ENCODE data around the gene PRXL2B.

DNA sequence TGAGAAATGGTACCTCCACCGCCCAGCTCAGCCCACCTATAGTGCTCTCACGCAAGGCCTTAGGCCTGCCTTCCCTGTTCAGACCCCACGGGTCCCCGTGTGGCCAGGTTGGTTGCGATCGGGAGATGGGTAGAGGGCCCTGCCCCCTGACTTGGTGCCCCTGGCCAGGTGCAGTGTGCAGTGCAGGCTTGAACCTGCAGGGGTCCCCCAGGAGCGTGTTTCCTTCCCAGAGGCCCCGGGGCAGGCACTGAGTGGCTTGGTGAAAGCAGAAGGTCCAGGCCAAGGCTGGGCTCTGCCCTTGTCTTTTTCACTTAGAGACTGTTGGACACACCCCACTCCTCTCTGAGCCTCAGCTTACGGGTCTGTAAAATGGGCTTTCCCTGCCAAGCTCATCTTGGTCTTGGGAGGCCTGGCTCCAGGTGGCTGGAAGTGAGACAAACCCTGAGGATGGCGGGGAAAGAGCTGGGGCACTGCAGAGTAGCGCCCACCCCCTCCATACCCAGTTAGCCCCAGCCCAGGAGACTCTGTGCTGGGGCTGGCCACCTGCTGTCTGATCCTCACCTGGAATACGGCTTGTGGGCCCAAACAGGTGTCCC is 47.2 kb upstream of the PRXL2B start:
- TF ChIP-seq, protein P1, sequence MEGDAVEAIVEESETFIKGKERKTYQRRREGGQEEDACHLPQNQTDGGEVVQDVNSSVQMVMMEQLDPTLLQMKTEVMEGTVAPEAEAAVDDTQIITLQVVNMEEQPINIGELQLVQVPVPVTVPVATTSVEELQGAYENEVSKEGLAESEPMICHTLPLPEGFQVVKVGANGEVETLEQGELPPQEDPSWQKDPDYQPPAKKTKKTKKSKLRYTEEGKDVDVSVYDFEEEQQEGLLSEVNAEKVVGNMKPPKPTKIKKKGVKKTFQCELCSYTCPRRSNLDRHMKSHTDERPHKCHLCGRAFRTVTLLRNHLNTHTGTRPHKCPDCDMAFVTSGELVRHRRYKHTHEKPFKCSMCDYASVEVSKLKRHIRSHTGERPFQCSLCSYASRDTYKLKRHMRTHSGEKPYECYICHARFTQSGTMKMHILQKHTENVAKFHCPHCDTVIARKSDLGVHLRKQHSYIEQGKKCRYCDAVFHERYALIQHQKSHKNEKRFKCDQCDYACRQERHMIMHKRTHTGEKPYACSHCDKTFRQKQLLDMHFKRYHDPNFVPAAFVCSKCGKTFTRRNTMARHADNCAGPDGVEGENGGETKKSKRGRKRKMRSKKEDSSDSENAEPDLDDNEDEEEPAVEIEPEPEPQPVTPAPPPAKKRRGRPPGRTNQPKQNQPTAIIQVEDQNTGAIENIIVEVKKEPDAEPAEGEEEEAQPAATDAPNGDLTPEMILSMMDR (IDR thresholded peaks at IDR 0.05 in 2 of 3, conservative IDR thresholded peaks at IDR 0.05 in 1 of 3; ENCODE audit: control insufficient read depth in 2 of 3, extremely low read depth in 1 of 3, insufficient read depth in 1 of 3, low read depth in 3 of 3, low read length in 3 of 3): peak in 2 of 3 experiments; percentile 30 to 53; a peak in 4 of 6 replicates
- no peak for TF ChIP-seq POLR2AphosphoS5 (IDR thresholded peaks at IDR 0.05; ENCODE audit: low read length)
- TF ChIP-seq FOS (IDR thresholded peaks at IDR 0.05; ENCODE audit: borderline replicate concordance, extremely low read depth, insufficient read length): no peak
- TF ChIP-seq NFIC (IDR thresholded peaks at IDR 0.05; ENCODE audit: low read depth, low read length): no peak
- no peak for TF ChIP-seq ETV6 (conservative IDR thresholded peaks at IDR 0.05 in 1 of 2, IDR thresholded peaks at IDR 0.05 in 1 of 2; ENCODE audit: borderline replicate concordance in 1 of 2, low read depth in 1 of 2)
- TF ChIP-seq KDM1A (IDR thresholded peaks at IDR 0.05; ENCODE audit: borderline replicate concordance): no peak

Data from GM12878 (cell line).